HT-29 (cell line): ENCODE measurements around the gene RFLNA. TPM values are rescaled to one million over a fixed set of nuclear protein-coding genes. Genes with fewer than 3 reads are reported as not detected.

Experiments
- DNase-seq: peaks from one replicate; pipeline ENCODE4 v3.0.0-alpha.2; 2015; ENCODE audit warnings: low spot score
- total RNA-seq: library from RNA; depleted of rRNA; stranded (reverse); fragments of >200 nt; shearing (Covaris generic); gene quantifications from 2 replicates; pipeline ENCODE4 v1.2.3, GENCODE V29; 2014; rRNA removed

The RFLNA gene, protein sequence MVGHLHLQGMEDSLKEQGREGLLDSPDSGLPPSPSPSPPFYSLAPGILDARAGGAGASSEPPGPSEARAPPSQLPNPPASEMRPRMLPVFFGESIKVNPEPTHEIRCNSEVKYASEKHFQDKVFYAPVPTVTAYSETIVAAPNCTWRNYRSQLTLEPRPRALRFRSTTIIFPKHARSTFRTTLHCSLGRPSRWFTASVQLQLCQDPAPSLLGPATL
- total RNA-seq = not detected in 2 replicates

DNA sequence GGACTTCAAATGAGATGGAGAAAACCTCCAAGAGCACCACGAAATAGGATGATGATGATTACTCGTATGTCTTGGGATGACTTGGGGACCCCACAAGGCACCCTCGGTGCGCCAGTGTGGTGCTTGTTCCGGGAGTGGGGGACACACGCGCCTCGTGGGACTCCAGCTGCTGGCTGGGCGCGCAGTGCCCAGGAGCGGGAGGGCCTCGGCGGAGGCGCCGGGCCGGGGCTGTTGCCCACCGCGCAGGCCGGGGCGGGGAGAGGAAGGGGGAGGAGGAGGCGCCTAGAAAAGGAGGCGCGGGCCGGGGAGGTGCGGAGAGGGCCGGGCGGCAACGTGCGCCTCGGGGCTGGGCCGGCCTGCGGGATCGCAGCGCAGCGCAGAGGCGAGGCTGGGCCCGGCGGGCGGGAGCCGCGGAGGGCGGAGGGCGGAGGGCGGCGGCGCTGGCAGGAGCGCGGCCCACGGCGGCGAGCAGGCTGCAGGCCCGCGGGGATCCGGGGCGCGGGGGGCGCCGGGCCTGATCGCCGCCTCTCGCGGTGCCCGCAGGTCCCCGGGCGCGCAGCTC lies at the start of gene RFLNA:
RFLNA (plus strand) TSS at position 314 of the 562 bp plus-strand sequence. CDS start 337 bp downstream, outside the sequence.
- no peak for DNase-seq

DNA sequence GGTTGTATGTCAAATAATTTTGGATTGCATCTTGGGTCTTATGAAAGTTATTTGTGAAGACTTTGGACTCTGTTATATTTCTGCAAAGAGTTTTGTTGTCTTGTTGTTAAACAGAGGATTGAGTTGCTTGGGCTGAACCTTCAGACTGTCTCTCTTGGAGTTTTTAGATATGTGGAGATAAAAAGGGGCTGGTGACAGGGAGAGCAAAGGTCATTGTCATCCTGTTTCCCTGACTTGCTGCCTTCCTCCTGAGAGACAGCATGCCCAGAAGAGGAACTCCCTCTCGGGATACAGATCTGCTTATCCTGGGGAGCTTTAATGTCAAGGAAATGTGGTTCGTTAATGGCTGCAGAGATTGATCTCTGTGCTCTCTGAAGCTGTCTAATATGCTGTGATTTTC lies 47.6 kb upstream of the RFLNA start:
- DNase-seq = no peak

DNA sequence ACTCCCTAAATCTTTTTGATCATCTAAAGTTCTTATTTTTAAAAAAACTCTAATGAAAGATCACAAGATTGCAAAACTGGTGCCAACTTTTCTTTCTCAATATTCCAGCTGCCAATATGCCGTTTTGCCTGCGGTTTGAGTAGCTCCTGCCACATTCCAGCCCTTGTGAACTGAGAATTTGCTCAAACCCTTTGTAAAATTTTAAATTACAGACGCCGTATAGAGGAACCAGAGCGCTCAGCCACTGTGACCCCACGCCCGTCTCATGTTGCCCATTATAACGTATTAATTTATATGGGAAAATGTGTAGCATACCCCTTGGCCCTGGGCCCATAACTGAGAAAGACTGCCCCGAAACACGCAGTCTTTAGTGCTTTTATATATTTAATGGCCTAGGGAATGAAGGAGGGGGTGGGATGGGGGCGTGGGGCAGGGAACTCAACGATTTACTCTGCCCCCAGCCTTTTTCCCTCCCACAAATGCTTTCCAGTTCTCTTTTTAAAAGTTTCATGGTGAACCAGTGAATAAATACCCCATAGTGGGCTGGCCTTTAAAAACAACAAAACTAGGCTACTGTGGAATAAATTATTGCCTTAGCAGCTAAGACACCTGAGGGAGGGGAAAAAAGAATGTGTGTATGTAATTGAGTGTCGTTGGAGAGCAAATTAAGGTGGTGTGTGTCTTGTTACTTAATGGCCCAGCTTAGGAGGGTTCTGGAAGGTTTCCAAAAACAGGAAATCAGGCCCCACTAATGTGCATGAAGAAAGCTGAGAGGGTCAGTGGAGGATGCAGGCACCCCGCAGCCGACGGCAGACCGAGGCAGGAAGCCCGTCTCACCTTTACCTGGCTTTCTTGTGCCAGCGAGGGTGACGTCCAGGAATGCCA lies 45.7 kb upstream of the RFLNA start:
- no peak for DNase-seq

DNA sequence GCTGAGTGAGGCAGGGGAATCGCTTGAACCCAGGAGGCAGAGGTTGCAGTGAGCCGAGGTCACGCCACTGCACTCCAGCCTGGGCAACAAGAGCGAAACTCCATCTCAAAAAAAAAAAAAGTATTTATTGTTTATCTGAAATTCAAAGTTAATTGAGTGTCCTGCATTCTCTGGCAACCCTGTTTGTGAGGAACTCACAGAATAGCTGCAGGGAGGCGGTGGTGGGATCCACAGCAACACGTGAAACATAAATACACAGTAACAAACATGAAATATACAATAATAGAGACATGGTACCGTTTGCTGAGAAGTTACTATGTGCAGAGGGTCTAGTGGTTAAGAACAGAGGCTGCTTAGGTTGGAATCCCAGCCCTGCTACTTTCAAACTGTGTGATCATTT lies 43.7 kb upstream of the RFLNA start:
- no peak for DNase-seq

DNA sequence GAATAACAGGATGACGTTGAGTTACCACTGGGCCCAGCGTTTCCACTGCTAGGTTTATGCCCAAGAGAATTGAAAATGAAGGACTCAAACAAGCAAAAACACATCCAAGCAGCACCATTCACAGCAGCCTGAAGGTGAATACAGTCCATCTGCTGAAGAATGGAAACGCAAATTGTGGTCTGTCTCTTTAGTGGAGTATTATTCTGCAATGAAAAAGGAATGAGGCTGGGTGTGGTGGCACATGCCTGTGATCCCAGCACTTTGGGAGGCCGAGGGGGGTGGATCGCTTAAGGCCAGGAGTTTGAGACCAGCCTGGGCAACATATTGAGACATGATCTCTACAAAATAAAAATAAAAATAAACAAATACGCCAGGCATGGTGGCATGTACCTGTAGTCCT lies 41.9 kb upstream of the RFLNA start:
- no peak for DNase-seq

DNA sequence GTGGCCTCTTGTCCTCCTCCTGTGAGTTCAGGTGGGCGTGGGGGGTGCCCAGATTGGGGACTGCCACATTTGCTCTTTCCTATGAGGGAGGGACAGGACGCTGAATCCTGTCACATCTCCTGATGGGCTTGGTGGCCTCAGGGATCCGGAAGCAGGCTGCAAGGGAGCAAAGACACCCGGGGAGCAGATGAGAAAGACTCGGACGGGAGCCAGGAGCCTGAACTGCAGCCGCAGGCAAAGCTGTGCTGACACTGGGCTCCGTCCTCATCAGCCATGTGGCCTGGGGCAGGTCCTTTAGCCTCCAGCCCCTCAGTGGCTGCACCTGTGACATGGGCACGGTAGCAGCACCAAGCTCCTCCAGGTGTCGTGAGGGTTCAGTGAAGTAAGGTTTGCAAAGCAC lies 40.8 kb upstream of the RFLNA start:
- no peak for DNase-seq

DNA sequence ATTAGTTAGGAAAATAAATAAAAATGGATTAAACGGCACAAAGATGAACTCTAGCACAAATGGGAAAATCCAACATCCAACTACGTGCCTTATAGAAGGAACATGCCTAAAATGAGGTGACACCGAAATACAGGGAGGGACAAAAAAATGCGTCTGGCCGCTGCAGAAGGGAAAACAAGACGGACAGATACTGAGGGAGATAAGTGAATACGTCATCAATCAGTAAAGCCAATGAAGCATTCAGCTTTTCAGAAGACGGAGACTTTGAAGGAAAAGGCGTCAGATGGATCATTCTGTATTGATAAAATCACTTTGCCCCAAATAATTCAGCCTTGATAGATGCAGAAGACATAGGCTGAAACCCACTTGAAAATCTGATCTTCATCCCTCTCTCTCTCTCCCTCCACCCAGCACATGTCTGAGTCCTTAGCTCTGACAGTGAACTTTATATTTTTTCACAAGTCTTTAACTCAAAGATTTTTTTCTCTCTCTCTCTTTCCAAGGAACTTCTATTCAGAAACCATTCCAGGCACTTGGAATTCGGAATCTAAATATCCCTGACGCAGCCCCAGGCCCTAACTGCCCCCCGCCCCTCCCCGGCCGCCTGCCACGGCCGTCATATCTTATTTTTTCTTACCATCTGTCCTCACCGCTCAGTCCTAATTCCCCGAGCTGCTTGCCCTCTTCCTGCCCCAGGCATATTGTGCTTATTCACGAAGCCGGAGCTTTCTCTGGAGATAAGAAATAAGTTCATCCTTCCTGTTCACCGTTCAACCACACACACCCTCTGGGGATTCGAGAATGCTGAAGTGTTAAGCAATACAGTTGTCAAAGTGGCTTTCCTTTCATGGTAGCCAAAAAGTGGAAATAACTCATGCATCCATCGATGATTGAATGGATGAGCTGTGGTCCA lies 35.5 kb upstream of the RFLNA start:
- DNase-seq = no peak

DNA sequence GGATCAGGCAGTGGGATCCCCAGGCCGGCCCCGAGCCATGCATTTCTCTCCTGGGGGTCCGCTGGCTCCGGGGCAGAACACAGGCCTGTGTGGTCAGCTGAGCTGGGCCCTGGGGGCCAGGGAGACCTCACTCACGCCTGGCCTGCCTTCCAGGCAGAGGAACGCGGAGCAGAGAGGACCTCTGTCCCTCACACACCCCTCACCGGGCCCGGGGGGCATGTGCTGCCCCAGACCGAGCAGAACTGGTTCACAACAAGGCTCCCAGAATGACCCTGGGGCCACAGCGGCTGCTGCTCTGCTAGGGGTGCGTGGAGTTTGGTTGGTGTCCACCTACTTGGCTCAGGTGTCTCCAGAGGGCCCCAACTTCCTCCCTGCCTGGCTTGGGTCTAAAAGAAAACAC lies 33.0 kb upstream of the RFLNA start:
- DNase-seq = no peak

DNA sequence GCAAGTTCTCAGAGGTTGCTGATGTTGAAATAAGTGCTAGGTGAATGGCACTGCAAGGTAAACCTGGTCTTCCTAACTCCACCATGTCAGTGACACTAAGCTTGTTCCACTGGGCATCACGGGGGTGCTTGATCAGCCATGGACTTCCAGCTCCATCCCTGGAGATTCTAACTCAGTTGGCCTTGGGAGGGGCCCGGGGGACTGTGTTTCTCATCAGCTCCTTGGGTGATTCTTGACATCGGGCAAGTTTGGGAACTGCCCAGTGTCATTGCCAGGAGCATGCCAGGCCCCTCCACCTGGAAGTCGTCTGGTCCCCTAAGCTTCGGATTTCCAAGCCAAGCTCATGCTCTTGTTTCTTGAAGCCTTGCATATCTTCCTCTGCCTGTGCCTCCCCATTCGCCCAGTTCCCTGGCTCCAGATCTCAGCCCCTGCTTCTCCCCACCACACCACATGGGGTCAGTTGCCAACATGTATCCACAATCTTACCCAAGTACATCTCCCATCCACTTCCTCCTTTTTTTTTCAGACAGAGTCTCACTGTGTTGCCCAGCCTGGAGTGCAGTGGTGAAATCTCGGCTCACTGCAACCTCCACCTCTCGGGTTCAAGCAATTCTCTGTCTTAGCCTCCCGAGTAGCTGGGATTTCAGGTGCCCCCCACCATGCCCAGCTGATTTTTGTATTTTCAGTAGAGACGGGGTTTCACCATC lies 30.7 kb upstream of the RFLNA start:
- DNase-seq = no peak

DNA sequence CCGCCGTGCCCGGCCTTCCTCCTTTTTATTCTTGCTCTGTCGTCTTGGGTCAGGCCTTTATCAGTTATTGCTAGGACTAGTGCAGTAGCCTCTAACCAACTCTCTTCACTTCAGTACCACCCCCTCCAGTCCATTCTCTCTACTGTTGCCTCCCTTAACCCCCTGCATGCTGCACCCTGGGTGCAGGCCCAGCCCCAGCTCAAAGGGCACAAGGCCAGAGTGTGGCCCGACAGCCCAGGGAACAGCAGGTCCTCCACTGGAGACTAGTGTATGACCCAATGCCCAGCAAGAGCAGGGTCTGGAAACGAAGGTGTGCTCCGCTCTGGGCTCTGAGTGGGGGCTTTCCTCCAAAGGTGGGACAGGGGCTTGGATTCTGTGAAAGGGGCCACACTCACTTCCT lies 30.0 kb upstream of the RFLNA start:
- no peak for DNase-seq

DNA sequence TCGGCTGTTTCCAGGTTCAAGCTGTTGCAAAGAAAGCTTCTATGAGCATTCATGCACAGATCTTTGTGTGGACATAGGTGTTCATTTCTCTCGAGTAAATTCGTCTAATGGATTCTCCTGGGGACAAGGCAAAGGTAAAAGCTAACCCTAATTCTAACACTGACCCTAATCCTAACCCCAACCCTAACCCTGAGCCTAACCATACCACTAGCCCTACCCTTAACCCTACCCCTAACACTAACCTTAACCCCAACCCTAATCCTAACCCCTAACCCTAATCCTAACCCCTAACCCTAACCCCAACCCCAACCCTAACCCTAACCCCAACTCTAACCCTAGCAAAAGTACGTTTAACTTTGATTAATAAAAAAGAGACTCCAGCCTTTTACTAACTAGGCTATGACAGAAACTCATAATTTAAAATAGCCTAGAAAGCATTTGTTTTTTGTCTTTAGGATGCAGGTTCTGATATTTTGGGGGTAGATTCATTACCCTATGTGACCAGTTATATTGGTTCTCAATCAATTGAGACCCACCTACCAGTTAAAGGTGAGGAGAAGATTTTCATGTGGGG lies 27.6 kb upstream of the RFLNA start:
- DNase-seq = no peak

DNA sequence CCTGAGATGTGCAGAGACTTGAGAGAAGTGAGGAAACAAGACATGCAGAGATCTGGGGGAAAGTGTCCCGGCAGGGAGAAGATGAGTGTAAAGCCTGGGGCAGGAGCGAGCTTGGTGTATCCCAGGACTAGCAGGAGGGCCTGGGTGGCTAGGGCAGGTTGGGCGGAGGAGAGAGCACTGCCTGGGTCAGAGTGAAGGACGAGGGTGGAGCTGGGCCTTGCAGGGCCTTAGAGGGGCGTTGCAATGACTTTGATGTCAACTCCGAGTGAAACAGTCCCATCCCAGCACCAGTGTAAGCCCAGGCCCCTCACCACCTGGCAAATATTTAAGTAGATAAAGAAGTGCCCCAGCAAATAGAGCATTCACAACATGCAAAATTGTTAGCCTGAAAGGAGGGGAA lies 24.2 kb upstream of the RFLNA start:
- no peak for DNase-seq

DNA sequence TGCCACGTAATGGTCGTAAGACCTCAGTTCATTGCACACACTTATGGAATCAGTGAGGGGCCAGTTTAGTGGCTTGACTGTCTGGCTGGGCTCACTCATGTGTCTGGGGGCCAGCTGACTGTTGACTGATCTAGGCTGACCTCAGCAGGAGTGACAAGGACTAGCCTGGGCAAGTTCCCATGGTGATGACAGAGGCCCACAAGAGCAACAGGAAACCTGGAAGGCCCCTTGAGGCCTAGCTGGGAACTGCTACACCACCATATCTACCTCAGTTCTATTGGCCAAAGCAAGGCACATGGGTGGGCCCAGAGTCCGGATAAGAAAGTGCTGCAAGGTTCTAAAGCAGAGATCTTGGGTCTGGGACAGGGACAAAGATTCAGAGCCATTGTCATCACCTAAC lies 21.3 kb upstream of the RFLNA start:
- DNase-seq = peak; percentile 81

DNA sequence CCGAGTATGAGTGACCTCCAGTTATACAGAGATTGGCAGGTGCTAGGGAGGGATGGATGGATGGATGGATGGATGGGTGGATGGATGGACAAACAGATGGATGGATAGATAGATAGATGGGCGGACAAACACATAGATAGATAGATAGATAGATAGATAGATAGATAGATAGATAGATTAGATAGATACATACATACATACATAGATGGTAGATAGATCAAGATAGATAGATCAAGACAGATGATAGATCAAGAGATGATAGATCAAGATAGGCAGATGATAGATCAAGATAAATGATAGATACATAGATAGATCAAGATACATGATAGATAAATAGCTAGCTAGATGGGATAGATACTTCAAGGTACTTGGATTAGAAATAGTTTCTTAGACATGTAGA lies 18.6 kb upstream of the RFLNA start:
- DNase-seq = no peak

DNA sequence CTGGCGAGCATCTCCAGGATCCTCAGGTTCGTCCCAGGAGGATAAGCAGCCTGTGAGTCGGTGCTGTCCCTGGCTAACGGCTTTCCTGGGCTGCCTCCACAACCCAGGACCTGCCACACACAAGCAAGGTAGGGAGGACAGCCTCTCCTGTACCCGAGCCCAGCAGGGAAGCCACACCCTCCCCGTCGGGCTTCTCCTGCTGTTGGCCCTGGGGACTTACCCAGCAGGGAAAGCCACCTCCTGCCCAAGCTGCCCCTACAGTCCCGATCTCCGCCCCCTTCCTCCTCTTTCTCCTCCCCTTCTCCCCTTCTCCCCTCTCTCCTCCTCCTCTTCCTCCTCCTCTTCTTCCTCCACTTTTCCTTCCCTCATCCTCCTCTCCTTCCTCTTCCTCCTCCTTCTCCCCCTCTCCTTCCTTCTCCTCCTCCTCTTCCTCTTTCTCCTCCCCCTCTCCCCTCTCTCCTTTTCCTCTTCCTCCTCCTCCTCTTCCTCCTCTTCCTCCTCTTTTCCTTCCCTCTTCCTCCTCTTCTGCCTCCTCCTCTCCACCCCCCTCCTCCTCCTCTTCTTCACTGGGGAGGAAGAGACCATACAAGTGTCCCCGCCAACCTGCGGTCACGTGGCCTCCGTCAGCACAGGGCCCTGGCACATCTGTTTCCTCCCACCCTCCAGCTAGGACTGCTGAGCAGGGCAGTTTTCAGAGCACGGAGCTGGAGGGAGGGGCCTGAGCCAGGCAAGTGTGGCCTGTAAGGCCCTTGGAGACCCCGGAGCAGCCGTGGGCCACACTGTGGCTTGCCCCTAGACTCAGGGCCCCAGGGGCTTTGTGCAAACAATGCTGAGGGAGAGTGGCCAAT lies 17.3 kb upstream of the RFLNA start:
- DNase-seq = no peak

DNA sequence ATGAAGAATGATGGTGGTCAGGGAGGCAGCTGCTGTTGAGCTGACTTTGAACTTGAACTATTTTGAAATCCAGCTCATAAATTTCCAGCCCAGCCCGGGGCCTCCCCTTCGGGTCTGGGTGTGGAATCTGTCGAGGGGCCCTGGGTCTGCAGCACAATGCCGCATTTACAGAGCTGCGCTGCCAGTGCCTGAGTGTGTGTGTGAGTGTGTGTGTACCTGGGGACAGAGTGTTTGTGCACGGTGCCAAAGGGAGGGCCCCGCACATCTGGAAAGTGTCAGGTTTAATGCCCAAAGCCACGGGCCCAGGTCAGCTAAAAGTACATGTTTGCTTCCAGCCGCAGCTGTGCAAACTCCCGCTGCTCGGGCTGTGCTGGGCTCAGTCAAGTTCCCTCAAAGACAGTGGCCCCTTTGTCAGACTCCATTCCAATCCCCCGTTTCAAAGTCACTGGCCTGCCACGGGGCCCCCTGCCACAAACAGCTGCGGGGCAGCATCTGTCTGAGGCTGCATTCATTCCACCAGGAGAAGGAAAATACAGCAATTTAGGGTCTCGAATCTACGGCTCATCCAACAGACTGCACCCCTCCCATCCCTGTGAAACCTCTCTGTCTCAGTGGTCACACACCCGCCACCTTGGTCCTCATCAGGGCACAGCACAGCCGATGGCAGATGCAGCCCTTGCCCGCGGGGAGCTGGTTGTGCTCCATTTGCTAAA lies 16.3 kb upstream of the RFLNA start:
- DNase-seq = no peak

DNA sequence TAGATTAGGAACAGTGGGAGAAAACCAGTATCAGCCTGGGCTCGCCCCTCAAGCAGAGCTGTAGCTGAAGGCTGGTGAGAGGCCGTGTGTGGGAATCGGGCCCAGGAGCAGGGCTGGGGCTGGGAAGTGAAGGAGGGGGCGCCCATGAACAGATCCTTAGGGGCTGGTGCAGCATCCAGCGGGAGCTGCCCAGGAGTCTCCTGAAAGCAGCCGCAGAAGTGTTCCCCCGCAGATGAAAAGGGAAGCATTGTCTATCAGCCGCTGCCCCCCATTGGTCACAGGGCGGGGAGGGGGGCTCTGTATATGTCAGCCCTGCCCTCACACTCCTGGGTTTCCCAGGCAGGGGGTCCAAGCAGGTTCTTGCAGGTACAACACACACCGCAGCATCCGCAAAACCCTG lies 15.6 kb upstream of the RFLNA start:
- DNase-seq = no peak

DNA sequence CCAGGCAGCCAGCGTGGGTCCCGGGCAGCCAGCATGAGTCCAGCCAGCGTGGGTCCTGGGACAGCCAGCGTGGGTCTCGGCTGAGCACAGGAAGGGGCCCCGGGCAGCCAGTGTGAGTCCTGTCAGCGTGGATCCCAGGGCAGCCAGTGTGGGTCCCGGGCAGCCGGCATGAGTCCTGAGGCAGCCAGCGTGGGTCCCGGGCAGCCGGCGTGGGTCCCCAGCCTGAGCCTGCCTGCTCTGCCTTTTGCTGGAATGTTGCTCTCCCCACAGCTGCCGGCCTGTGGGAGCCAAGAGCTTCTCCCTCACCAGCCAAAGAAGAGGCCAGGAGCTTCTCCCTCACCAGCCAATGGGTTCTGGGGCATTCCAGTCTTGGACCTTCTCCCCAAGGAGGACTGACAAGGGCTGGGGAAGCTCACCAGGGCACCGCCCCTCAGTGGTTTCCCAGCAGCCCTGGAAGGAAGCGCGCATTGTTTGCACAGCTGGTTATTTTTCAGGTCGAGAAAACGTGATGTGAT lies 15.0 kb upstream of the RFLNA start:
- DNase-seq = no peak

DNA sequence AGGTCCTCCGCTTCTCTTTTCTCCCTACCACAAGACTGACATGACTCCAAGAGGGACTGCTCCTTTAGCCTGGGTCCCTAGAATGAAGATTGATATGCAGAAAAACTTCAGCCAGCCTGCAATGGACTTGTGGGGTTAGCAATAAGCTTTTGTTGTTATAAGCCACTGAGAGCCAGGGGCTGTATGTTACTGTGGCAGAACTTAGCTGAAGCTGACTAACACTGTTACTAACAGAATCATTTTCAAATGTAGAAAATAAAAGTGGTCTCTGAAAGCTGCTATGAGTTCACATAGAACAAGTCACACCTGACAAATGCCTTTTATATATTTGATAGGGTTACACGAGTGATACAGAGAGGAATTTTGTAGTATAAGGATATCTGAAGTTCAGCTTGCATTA lies 13.6 kb upstream of the RFLNA start:
- no peak for DNase-seq
